ENCODE measurements around the gene ZC3H13. TPM values are rescaled to one million over a fixed set of nuclear protein-coding genes. Genes with fewer than 3 reads are reported as not detected.

The ZC3H13 gene
- total RNA-seq, 2 experiments from 2014 or later, result 38.2 to 42.2 TPM

DNA sequence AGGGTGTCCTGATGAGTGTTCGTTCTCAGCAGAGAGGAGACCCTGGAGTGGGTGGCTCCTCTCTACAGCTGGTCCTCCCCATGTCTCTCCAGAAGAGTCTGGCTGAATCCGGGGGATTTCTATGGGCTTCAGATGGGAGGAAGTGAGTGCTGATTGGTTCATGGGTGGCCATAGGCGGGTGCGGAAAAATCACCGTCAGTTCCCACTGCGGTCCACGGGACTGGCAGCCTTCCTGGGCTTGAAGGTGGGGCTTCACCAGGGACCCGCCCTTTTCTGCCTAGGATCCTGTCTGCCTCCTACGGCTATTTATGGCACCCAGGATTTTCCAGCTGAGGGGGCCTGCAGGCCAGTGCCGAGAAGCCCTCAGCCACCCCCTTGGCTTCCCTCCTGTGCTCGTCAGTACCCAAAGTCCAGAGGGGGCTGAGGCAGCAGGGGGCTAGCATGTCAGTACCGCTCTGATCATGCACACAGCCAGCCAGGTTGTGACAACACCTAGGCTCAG, 33.9 kb upstream of the ZC3H13 start:
- Mint-ChIP-seq H3K4me3 (no peak overlapping the region), H3K27me3 (ENCODE audit: low read depth) (no peaks in the 10 kb centered on the region), H3K4me1 (ENCODE audit: low read depth) (no peaks in the 10 kb centered on the region), H3K27ac (no peak overlapping the region), H3K36me3 (ENCODE audit: low read depth) (no peaks in the 10 kb centered on the region), H3K9me3 (no peaks in the 10 kb centered on the region)
- CTCF ChIA-PET, result no interaction called here
- intact Hi-C loops (cut with micrococcal nuclease), result no loop called here
- DNase-seq, result no peak

DNA sequence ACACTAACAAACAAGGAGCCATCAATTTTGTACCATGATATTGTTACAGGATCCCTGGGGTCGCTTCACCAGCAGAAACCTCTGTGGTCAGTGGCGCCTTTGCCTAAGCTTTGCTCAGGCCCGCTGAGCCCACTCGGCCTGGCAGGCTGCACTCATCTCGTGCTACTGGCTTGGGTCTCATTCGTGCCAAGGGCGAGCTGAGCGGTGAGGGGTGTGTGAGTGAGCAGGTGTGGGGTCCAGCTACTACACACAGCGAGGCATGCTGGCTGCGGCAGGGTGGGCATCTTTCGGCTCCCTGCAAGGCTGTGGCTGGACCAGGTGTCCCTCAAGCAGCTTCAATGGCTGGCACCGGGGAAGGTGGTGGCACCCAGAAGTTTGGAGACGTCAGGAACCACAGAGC, 33.2 kb upstream of the ZC3H13 start:
- Mint-ChIP-seq H3K27me3 (ENCODE audit: low read depth) (no peaks in the 10 kb centered on the region), H3K4me1 (ENCODE audit: low read depth) (no peaks in the 10 kb centered on the region), H3K27ac (no peak overlapping the region), H3K36me3 (ENCODE audit: low read depth) (no peaks in the 10 kb centered on the region), H3K9me3 (no peaks in the 10 kb centered on the region), H3K4me3 (no peak overlapping the region)
- intact Hi-C loops (cut with micrococcal nuclease), result no loop called here
- CTCF ChIA-PET, result no interaction called here
- no peak for DNase-seq

DNA sequence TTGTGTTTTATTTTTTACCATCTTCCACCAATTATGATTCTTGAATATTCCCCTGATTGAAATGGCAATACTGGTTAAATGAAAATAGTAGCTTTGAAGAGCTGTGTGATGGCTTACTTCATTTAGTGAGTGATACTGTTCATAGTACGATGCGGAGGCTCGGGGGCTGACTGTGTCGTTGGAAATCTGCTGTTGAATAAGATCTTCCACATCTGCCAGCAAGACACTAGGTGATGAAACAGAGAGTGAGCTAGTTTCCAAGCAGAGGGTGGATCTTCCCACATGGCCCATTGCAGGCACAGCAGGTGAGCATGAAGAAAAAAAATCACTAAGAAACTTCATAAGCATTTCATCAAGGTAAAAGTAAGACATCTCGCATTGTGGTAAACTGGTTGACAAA, 29.8 kb upstream of the ZC3H13 start:
- H3K9me3 Mint-ChIP-seq, result no peaks in the 10 kb centered on the region
- H3K36me3 Mint-ChIP-seq (ENCODE audit: low read depth), result no peaks in the 10 kb centered on the region
- intact Hi-C loops (cut with micrococcal nuclease), result no loop called here
- no peaks in the 10 kb centered on the region for H3K27me3 Mint-ChIP-seq (ENCODE audit: low read depth)
- no peak overlapping the region for H3K4me3 Mint-ChIP-seq
- H3K4me1 Mint-ChIP-seq (ENCODE audit: low read depth), result peaks cover 14% of the 10 kb centered on the region
- DNase-seq, result no peak
- CTCF ChIA-PET, result interaction anchor here (1.1 kb wide), 1 partner anchor 9 kb away, joined by 4 read pairs; no protein-coding TSS in a partner anchor
- no peak overlapping the region for H3K27ac Mint-ChIP-seq

DNA sequence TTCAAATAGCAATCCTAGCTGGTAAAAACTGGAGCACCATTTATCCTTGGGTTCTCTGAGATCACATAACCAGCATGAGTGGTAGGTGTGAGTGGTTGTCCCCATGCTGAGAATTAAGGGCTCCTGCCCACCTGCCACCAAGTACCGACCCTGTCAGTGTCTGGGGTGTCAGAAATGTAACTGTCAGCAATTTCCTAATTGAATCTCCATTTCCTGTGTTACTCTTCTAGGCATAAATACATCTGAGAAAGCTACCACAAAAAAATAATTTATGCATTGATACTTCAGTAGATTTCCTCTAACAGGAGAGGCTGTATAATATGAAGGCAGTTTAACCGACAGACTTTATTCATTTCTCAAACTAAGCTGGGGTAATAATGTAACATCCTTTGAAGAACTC, 27.2 kb upstream of the ZC3H13 start:
- no peak overlapping the region for H3K4me3 Mint-ChIP-seq
- CTCF ChIA-PET, result interaction anchor here (0.7 kb wide), 1 partner anchor 47 kb away, joined by 3 read pairs; no protein-coding TSS in a partner anchor
- DNase-seq, result no peak
- H3K27me3 Mint-ChIP-seq (ENCODE audit: low read depth), result no peaks in the 10 kb centered on the region
- H3K4me1 Mint-ChIP-seq (ENCODE audit: low read depth), result peaks cover 14% of the 10 kb centered on the region
- intact Hi-C loops (cut with micrococcal nuclease), result no loop called here
- no peaks in the 10 kb centered on the region for H3K9me3 Mint-ChIP-seq
- no peaks in the 10 kb centered on the region for H3K36me3 Mint-ChIP-seq (ENCODE audit: low read depth)
- no peak overlapping the region for H3K27ac Mint-ChIP-seq

DNA sequence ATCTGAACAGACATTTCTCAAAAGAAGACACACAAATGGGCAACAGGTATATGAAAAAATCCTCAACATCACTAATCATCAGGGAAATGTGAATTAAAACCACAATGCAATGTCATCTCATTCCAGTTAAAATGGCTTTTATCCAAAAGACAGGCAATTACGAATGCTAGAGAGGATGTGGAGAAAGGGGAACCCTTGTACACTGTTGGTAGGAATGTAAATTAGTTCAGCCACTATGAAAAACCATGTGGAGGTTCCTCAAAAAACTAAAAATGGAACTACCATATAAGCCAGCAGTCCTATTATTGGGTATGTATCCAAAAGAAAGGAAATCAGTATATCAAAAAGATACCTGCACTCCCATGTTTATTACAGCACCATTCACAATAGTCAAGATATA, 24.7 kb upstream of the ZC3H13 start:
- Mint-ChIP-seq H3K9me3 (no peaks in the 10 kb centered on the region), H3K36me3 (ENCODE audit: low read depth) (no peaks in the 10 kb centered on the region), H3K27ac (no peak overlapping the region), H3K4me1 (ENCODE audit: low read depth) (peaks cover 14% of the 10 kb centered on the region), H3K27me3 (ENCODE audit: low read depth) (no peaks in the 10 kb centered on the region), H3K4me3 (no peak overlapping the region)
- CTCF ChIA-PET, result no interaction called here
- intact Hi-C loops (cut with micrococcal nuclease), result no loop called here
- DNase-seq, result no peak

DNA sequence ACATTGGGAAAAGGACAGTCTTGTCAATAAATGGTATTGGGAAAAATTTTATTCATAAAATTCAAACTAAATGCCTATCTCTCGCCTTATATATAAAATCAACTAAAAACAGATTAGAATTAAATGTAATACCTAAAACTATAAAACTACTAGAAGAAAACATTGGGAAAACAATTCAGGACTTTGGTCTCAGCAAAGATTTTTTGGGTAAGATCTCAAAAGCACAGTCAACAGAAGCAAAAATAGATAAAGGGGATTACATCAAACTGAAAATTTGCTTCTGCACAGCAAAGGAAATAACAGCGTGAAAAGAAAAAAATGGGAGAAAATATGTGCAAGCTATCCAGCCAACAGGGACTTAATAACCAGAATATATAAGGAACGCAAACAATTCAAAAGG, 24.3 kb upstream of the ZC3H13 start:
- intact Hi-C loops (cut with micrococcal nuclease), result no loop called here
- Mint-ChIP-seq H3K4me3 (no peak overlapping the region), H3K9me3 (no peaks in the 10 kb centered on the region), H3K4me1 (ENCODE audit: low read depth) (peaks cover 14% of the 10 kb centered on the region), H3K36me3 (ENCODE audit: low read depth) (no peaks in the 10 kb centered on the region), H3K27me3 (ENCODE audit: low read depth) (no peaks in the 10 kb centered on the region), H3K27ac (no peak overlapping the region)
- CTCF ChIA-PET, result no interaction called here
- DNase-seq, result no peak

DNA sequence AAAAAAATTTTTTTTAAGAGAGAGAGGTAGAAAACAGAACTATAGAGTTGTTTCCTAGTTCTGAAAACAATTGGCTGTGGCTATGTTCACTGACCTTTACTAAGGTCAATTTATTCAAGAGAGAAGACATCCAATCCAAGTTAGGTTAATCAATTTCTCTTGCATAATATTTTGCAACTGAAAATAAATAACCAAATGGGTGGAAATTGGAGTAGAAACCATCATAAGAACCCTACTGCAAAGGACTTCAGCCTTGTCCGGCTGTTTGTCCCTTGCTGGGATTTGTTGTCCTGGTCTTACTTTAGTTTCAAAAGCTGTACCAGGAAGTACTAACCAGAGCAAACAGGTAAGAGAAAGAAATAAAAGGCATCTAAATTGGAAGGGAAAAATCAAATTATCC, 23.3 kb upstream of the ZC3H13 start:
- no peaks in the 10 kb centered on the region for H3K36me3 Mint-ChIP-seq (ENCODE audit: low read depth)
- DNase-seq, result no peak
- intact Hi-C loops (cut with micrococcal nuclease), result no loop called here
- CTCF ChIA-PET, result no interaction called here
- no peak overlapping the region for H3K27ac Mint-ChIP-seq
- peaks cover 14% of the 10 kb centered on the region for H3K4me1 Mint-ChIP-seq (ENCODE audit: low read depth)
- no peaks in the 10 kb centered on the region for H3K27me3 Mint-ChIP-seq (ENCODE audit: low read depth)
- H3K9me3 Mint-ChIP-seq, result no peaks in the 10 kb centered on the region
- H3K4me3 Mint-ChIP-seq, result no peak overlapping the region

DNA sequence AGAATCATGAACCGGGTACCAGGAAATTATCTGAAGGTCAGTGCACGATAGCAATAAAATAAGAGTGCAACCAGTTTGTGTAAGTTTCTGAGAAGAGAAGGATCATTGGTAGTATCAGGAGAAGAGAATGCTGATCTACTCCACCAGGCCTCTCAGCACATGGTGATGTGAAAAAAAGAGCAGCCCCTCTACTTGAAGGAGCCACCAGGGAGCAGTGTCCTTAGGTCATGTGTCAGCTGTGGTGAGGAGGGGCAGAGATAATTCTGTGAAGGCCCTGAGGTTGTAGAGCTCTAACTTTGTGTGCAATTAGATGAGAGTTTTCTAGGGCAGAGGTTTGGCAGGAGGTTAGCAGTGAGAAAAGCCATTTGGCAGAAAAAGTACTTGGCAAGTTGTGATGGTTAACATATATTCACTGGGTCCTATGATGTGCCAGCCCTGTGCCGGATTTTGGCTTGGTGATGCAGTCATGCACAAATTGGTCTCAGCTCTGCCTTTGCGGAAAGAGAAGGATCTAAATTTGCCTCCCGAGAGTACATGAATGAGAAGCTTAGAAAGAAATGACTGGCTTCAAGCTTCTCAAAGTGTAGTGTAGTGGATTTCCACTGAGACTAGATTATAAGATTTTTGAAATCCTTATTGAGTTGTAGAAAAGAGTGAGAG, 19.2 kb upstream of the ZC3H13 start:
- CTCF ChIA-PET, result interaction anchor here (1.0 kb wide), 1 partner anchor 271 kb away, joined by 3 read pairs; no protein-coding TSS in a partner anchor
- intact Hi-C loops (cut with micrococcal nuclease), result no loop called here
- no peak overlapping the region for H3K4me3 Mint-ChIP-seq
- H3K36me3 Mint-ChIP-seq (ENCODE audit: low read depth), result no peaks in the 10 kb centered on the region
- no peaks in the 10 kb centered on the region for H3K4me1 Mint-ChIP-seq (ENCODE audit: low read depth)
- no peaks in the 10 kb centered on the region for H3K27me3 Mint-ChIP-seq (ENCODE audit: low read depth)
- no peaks in the 10 kb centered on the region for H3K9me3 Mint-ChIP-seq
- DNase-seq, result no peak
- H3K27ac Mint-ChIP-seq, result no peak overlapping the region

DNA sequence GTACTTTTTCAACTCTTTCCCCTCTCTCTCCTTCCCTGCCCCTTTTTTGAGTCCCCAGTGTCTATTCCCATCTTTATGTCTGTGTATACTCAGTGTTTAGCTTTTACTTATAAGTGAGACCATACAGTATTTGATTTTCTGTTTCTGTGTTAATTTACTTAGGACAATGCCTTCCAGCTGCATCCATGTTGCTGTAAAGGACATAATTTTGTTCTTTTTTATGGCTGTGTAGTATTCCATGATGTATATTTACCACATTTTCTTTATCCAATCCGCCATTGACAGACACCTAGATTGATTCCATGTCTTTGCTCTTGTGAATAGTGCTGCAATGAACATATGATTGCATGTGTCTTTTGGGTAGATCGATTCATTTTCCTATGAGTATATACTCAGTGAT, 10.7 kb upstream of the ZC3H13 start:
- Mint-ChIP-seq H3K36me3 (ENCODE audit: low read depth) (no peaks in the 10 kb centered on the region), H3K4me3 (no peak overlapping the region), H3K27me3 (ENCODE audit: low read depth) (no peaks in the 10 kb centered on the region), H3K4me1 (ENCODE audit: low read depth) (peaks cover 3% of the 10 kb centered on the region), H3K9me3 (no peaks in the 10 kb centered on the region), H3K27ac (no peak overlapping the region)
- CTCF ChIA-PET, result no interaction called here
- DNase-seq, result no peak
- intact Hi-C loops (cut with micrococcal nuclease), result no loop called here

DNA sequence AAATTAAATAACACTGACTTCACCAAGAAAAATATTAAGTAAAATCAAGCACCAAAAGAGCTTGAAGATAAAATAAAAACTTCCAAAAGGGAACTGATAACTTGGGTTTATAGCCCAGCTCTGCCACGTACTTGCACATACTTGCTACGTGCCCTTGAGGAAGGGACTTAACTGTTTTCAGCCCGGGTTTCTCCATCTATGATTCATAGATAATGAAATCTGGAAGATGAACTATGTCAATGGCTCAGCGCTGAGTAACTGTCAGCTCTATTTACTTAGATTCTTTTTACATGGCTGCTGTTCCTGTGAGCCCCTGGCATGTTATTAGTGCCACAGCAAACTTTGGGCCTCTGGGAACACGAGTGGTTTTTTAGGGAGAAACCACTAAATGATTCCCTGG, 9.6 kb upstream of the ZC3H13 start:
- Mint-ChIP-seq H3K27me3 (ENCODE audit: low read depth) (no peaks in the 10 kb centered on the region), H3K4me1 (ENCODE audit: low read depth) (peaks cover 3% of the 10 kb centered on the region), H3K27ac (no peak overlapping the region), H3K36me3 (ENCODE audit: low read depth) (no peaks in the 10 kb centered on the region), H3K9me3 (no peaks in the 10 kb centered on the region), H3K4me3 (no peak overlapping the region)
- DNase-seq, result no peak
- CTCF ChIA-PET, result no interaction called here
- intact Hi-C loops (cut with micrococcal nuclease), result no loop called here

DNA sequence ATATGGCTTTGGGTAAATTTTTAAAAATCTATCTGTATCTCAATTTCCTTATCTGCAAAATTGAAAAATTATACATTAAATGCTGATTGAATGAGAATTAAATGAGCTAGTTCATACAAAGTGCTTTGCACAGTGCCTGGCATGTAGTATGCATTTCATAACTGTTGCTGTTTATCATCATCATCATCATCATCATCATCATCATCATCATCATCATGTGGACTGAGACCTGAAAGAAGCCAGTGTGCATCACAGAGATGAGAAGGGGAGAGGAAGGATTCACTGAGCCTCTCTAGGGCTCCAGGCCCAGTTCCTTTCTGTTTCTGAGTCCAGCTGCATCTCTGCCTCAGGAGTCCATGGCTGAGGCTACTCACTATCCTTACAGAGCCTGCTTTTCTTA, 6.9 kb upstream of the ZC3H13 start:
- H3K4me1 Mint-ChIP-seq (ENCODE audit: low read depth), result peaks cover 3% of the 10 kb centered on the region
- intact Hi-C loops (cut with micrococcal nuclease), result no loop called here
- no peak overlapping the region for H3K4me3 Mint-ChIP-seq
- H3K27me3 Mint-ChIP-seq (ENCODE audit: low read depth), result peaks cover 4% of the 10 kb centered on the region
- CTCF ChIA-PET, result interaction anchor here (0.6 to 0.9 kb wide), 2 partner anchors 229 to 435 kb away, joined by 3 read pairs; no protein-coding TSS in a partner anchor
- no peaks in the 10 kb centered on the region for H3K9me3 Mint-ChIP-seq
- H3K36me3 Mint-ChIP-seq (ENCODE audit: low read depth), result no peaks in the 10 kb centered on the region
- H3K27ac Mint-ChIP-seq, result no peak overlapping the region
- no peak for DNase-seq

DNA sequence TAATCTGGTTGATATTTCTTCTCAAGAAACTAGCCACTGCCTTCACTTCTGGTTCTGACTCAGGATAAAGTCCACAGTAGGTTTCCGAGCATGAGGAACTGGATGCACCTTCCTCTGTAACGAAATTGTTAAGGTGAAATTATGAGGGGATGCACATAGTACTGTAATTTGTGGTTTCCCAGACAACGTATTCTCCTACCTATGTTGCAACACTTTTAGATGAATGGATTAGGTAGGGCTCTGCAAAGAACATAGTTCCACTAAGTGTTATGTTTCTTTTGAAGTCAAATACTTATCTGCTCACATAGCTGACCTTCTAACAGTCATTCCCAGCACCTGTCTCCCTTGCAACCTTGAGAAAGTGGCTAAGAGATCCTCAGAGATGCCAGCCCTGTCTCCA, 5.7 kb upstream of the ZC3H13 start:
- DNase-seq, result no peak
- no peaks in the 10 kb centered on the region for H3K36me3 Mint-ChIP-seq (ENCODE audit: low read depth)
- intact Hi-C loops (cut with micrococcal nuclease), result no loop called here
- H3K4me1 Mint-ChIP-seq (ENCODE audit: low read depth), result peaks cover 8% of the 10 kb centered on the region
- no peak overlapping the region for H3K4me3 Mint-ChIP-seq
- no peak overlapping the region for H3K27ac Mint-ChIP-seq
- no peaks in the 10 kb centered on the region for H3K9me3 Mint-ChIP-seq
- CTCF ChIA-PET, result no interaction called here
- H3K27me3 Mint-ChIP-seq (ENCODE audit: low read depth), result peaks cover 4% of the 10 kb centered on the region

DNA sequence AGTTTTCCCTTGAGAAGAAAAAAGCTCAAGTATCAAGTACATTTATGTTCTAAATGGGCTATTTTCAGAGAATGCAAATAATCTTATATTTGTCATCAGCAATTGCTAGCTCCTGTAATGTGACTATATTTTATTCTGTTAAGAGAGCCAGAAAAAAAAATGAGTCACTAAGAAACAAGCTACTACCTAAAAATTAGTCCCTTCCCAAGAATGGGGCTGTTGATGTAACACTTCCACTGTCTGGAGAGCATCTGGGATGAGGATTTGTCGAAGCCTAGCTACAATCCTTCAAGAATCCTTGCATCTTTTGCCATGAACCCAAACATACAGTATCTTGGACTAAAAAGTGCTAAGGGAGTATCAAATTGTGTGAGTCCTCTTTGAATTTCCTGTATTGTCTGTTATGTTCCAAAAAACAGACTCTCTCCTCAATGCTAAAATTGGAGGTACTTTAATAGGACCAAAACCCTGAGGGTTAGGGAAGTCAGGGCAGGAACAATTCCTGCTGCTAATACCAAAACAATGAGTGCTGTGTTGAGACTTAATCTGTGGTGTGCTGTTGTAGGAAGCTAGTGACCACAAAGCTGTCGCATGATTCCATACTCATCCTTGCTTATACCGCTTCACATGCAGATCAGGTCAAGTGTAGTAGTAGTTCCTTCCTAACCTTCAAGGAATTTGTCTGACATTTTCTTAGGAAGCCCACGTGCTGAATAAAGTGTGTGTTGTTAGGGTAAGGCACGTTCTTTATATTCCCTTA, 4.9 kb upstream of the ZC3H13 start:
- DNase-seq, result no peak
- peaks cover 4% of the 10 kb centered on the region for H3K27me3 Mint-ChIP-seq (ENCODE audit: low read depth)
- H3K4me1 Mint-ChIP-seq (ENCODE audit: low read depth), result peaks cover 8% of the 10 kb centered on the region
- no peak overlapping the region for H3K27ac Mint-ChIP-seq
- CTCF ChIA-PET, result no interaction called here
- no peak overlapping the region for H3K4me3 Mint-ChIP-seq
- no peaks in the 10 kb centered on the region for H3K36me3 Mint-ChIP-seq (ENCODE audit: low read depth)
- intact Hi-C loops (cut with micrococcal nuclease), result no loop called here
- no peaks in the 10 kb centered on the region for H3K9me3 Mint-ChIP-seq
